Prostate gland (tissue), 2 donors: ENCODE results near the gene MGST3. TPM values are rescaled to one million over a fixed set of nuclear protein-coding genes. Genes with fewer than 3 reads are reported as not detected.
"Not testable (repeated sequence)": the region's sequence is repeated elsewhere in the genome, so short reads cannot be mapped to it uniquely, and the experiment has no call there.

ENCODE experiments used
- DNase-seq: peaks from one replicate; pipeline ENCODE4 v3.0.0-alpha.2; 2019; ENCODE audit warnings: low spot score
- H3K27ac ChIP-seq, 2 donors: fragments of 200-600 bp; sonication (generic); 2 replicates each; pipeline ENCODE4 v1.5.1; 2017 to 2019
- H3K27me3 ChIP-seq: fragments of 200-600 bp; sonication (generic); replicated peaks from 2 replicates; pipeline ENCODE4 v1.5.1; 2019; ENCODE audit not compliant: insufficient read depth
- H3K36me3 ChIP-seq, 2 donors: fragments of 200-600 bp; sonication (generic); 1 replicate in 1 of 2; 2 replicates in 1 of 2; pipeline versions ENCODE4 v1.5.1 to v1.8.1; 2017 to 2019
- H3K4me1 ChIP-seq: fragments of 200-600 bp; sonication (generic); replicated peaks from 2 replicates; pipeline ENCODE4 v1.5.1; 2019
- H3K4me3 ChIP-seq, 2 donors: fragments of 200-600 bp; sonication (generic); 2 replicates each; pipeline ENCODE4 v1.5.1; 2017 to 2019
- H3K9me3 ChIP-seq: fragments of 200-600 bp; sonication (generic); 2 replicates; pipeline ENCODE4 v1.5.1; 2017
- CTCF ChIP-seq, 4 experiments: fragments of 200-600 bp in 2 of 4; fragments of 450-650 bp in 2 of 4; sonication (generic) in 2 of 4; IDR thresholded peaks; 1 replicate in 3 of 4; 2 replicates in 1 of 4; pipeline ENCODE4 v1.5.1; 2016 to 2019; ENCODE audit warnings: antibody characterized with exemption in 4 of 4, mild to moderate bottlenecking in 2 of 4, moderate library complexity in 2 of 4
- POLR2A ChIP-seq: fragments of 450-650 bp; IDR thresholded peaks from one replicate; pipeline ENCODE4 v1.6.1; 2016; ENCODE audit warnings: antibody characterized with exemption, mild to moderate bottlenecking
- POLR2AphosphoS5 ChIP-seq: sonication (generic); formaldehyde crosslinking; IDR thresholded peaks from one replicate; pipeline ENCODE4 v1.6.1; 2017; ENCODE audit warnings: antibody characterized with exemption
- WGBS: methylation state at CpG from one replicate; pipeline ENCODE4 v1.1.5; 2018; 5-methylcytosine and 5-hydroxymethylcytosine counted together
- intact Hi-C: fragments of 100-400 bp; cut with DNase I; formaldehyde crosslinking; loops from one replicate; pipeline ENCODE4 v1.14.2; 2022
- total RNA-seq, 2 donors: library from RNA; depleted of rRNA; stranded (reverse); fragments of >200 nt; gene quantifications; one replicate each; pipeline ENCODE4 v1.1.0, GENCODE V29; 2016

The MGST3 gene
- total RNA-seq, 2 donors from 2014 or later: 209 to 270 TPM

GRCh38 chr1:165648919-165649572 is 18.0 kb downstream of the MGST3 start:
- DNase-seq: no peak
- H3K4me3 ChIP-seq: no peak overlapping the region
- TF ChIP-seq POLR2A (no peak), CTCF (IDR thresholded peaks at IDR 0.05) (no peak), POLR2AphosphoS5 (no peak)
- WGBS: 81% methylated on average over 7 of the region's 7 CpGs
- no peaks in the 10 kb centered on the region for H3K9me3 ChIP-seq
- H3K27me3 ChIP-seq: no peaks in the 10 kb centered on the region
- H3K4me1 ChIP-seq: no peaks in the 10 kb centered on the region
- intact Hi-C loops: no loop called here
- no peak overlapping the region for H3K27ac ChIP-seq
- no peaks in the 10 kb centered on the region for H3K36me3 ChIP-seq

- no peak overlapping the region for H3K27ac ChIP-seq
Observed at GRCh38 chr1:165650981-165651625, 20.1 kb downstream of the MGST3 start.

GRCh38 chr1:165658766-165659580 is 27.9 kb downstream of the MGST3 start:
- H3K27me3 ChIP-seq, H3K9me3 ChIP-seq, DNase-seq, H3K4me3 ChIP-seq, H3K36me3 ChIP-seq, H3K4me1 ChIP-seq, intact Hi-C loops, H3K27ac ChIP-seq: not testable (repeated sequence)
- WGBS: 93% methylated on average over 9 of the region's 9 CpGs

More at GRCh38 chr1:165650981-165651625, 20.1 kb downstream of the MGST3 start:
- no peak overlapping the region for H3K4me3 ChIP-seq
- TF ChIP-seq POLR2A: no peak
- TF ChIP-seq POLR2AphosphoS5: no peak
- no peak for TF ChIP-seq CTCF (IDR thresholded peaks at IDR 0.05)
- no peak for DNase-seq
- intact Hi-C loops: no loop called here
- H3K27me3 ChIP-seq: no peaks in the 10 kb centered on the region
- H3K4me1 ChIP-seq: no peaks in the 10 kb centered on the region
- WGBS: 88% methylated on average over 9 of the region's 9 CpGs
- H3K9me3 ChIP-seq: no peaks in the 10 kb centered on the region
- H3K36me3 ChIP-seq: no peaks in the 10 kb centered on the region

GRCh38 chr1:165659581-165659895 is 28.5 kb downstream of the MGST3 start:
- H3K4me1 ChIP-seq: no peaks in the 10 kb centered on the region
- TF ChIP-seq POLR2A (no peak), CTCF (IDR thresholded peaks at IDR 0.05) (no peak), POLR2AphosphoS5 (no peak)
- intact Hi-C loops: no loop called here
- no peaks in the 10 kb centered on the region for H3K9me3 ChIP-seq
- H3K36me3 ChIP-seq: peaks cover 0 to 2% of the 10 kb centered on the region in 2 donors
- H3K27ac ChIP-seq: no peak overlapping the region
- no peaks in the 10 kb centered on the region for H3K27me3 ChIP-seq
- 71% methylated on average over 3 of the region's 3 CpGs for WGBS
- no peak overlapping the region for H3K4me3 ChIP-seq
- no peak for DNase-seq

- WGBS: 72% methylated on average over 2 of the region's 2 CpGs
- H3K27ac ChIP-seq: no peak overlapping the region
- intact Hi-C loops: no loop called here
- H3K9me3 ChIP-seq: no peaks in the 10 kb centered on the region
- TF ChIP-seq POLR2AphosphoS5 (no peak), POLR2A (no peak), CTCF (IDR thresholded peaks at IDR 0.05) (no peak)
- DNase-seq: no peak
- H3K27me3 ChIP-seq: no peaks in the 10 kb centered on the region
- peaks cover under 1 to 2% of the 10 kb centered on the region in 2 donors for H3K36me3 ChIP-seq
- H3K4me1 ChIP-seq: no peaks in the 10 kb centered on the region
- no peak overlapping the region for H3K4me3 ChIP-seq
Observed at GRCh38 chr1:165661703-165662102, 30.7 kb downstream of the MGST3 start.
